OCI-LY3 (cell line): ENCODE measurements around the gene RCHY1.

Source experiments
- EZH2phosphoT487 ChIP-seq: fragments of 200-600 bp; shearing (Covaris generic); IDR thresholded peaks from 2 replicates; pipeline ENCODE4 v1.6.1; 2018; ENCODE audit warnings: antibody characterized with exemption, mixed run types, low read depth
- TF ChIP-seq, protein P1 (sequence below): fragments of 200-600, 300-600 bp; sonication (generic); IDR thresholded peaks from 2 replicates; pipeline ENCODE4 v1.5.1; 2014; ENCODE audit warnings: antibody characterized with exemption, low read length, low read depth

GRCh38 chr4:75496406-75496805 is 17.8 kb downstream of the RCHY1 start:
- TF ChIP-seq, protein P1, sequence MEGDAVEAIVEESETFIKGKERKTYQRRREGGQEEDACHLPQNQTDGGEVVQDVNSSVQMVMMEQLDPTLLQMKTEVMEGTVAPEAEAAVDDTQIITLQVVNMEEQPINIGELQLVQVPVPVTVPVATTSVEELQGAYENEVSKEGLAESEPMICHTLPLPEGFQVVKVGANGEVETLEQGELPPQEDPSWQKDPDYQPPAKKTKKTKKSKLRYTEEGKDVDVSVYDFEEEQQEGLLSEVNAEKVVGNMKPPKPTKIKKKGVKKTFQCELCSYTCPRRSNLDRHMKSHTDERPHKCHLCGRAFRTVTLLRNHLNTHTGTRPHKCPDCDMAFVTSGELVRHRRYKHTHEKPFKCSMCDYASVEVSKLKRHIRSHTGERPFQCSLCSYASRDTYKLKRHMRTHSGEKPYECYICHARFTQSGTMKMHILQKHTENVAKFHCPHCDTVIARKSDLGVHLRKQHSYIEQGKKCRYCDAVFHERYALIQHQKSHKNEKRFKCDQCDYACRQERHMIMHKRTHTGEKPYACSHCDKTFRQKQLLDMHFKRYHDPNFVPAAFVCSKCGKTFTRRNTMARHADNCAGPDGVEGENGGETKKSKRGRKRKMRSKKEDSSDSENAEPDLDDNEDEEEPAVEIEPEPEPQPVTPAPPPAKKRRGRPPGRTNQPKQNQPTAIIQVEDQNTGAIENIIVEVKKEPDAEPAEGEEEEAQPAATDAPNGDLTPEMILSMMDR = no peak
- no peak for TF ChIP-seq EZH2phosphoT487
